Upper lobe of left lung (tissue), 4 donors: Measurements from ENCODE around the gene ALS2.

Experiments
- CTCF ChIP-seq, 6 experiments: fragments of 450-650 bp in 4 of 6; fragments of 200-600 bp in 2 of 6; sonication (generic) in 2 of 6; IDR thresholded peaks; one replicate each; pipeline ENCODE4 v1.5.1; 2016 to 2019; ENCODE audit warnings: antibody characterized with exemption in 6 of 6
- POLR2A ChIP-seq, 4 donors: fragments of 450-650 bp; IDR thresholded peaks; one replicate each; pipeline ENCODE4 v1.5.1; 2016 to 2017; ENCODE audit warnings: antibody characterized with exemption in 4 of 4, mild to moderate bottlenecking in 2 of 4

- no peak for TF ChIP-seq CTCF (IDR thresholded peaks at IDR 0.05)
- TF ChIP-seq POLR2A (IDR thresholded peaks at IDR 0.05), result no peak
Observed at GRCh38 chr2:201698588-201699226, 82.0 kb downstream of the ALS2 start, which contains the start of gene MPP4.
